GM19023 (cell line): ENCODE measurements around the gene MED15.
"Not testable (repeated sequence)": the region's sequence is repeated elsewhere in the genome, so short reads cannot be mapped to it uniquely, and the experiment has no call there.

Source experiments
- ATAC-seq: cut with Tn5 transposase; IDR thresholded peaks from one replicate; pipeline ENCODE4 v1.9.1; 2021; ENCODE audit warnings: mild to moderate bottlenecking, moderate library complexity; ENCODE audit not compliant: unreplicated experiment

MED15 gene

GRCh38 chr22:20594486-20594885, 87.1 kb downstream of the MED15 start:
- ATAC-seq, result not testable (repeated sequence)

DNA sequence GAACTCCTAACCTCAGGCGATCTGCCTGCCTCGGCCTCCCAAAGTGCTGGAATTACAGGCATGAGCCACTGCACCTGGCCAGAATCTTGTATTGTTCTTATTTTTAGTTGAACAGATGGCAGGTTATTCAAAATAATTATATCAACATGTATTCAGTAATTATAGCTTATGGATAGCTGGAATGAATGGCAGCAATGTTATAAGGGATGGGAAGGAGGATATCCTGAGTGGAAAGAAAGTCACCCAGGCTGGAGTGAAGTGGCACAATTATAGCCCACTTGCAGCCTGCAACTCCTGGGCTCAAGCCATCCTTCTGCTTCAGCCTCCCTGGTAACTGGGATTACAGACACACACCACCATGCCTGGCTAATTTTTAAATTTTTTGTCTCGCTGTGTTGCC, 88.1 kb downstream of the MED15 start:
- ATAC-seq, result no peak

GRCh38 chr22:20599117-20599516, 91.7 kb downstream of the MED15 start:
- no peak for ATAC-seq

- ATAC-seq, result no peak
These were observed 92.8 kb downstream of the MED15 start for GRCh38 chr22:20600137-20600673.

DNA sequence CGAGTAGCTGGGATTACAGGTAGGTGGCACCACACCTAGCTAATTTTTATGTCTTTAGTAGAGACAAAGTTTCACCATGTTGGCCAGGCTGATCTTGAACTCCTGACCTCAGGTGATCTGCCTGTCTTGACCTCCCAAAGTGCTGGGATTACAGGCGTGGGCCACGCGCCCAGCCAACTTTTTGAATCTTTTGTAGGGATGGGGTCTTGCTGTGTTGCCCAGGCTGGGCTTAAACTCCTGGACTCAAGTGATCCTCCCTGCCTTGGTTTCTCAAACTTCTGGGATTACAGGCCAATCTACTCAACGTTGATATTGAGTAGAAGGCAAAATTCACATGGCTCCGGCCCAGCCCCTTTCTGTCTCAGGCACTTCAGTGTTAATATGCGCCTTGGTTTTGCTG, 93.9 kb downstream of the MED15 start:
- ATAC-seq, result no peak

DNA sequence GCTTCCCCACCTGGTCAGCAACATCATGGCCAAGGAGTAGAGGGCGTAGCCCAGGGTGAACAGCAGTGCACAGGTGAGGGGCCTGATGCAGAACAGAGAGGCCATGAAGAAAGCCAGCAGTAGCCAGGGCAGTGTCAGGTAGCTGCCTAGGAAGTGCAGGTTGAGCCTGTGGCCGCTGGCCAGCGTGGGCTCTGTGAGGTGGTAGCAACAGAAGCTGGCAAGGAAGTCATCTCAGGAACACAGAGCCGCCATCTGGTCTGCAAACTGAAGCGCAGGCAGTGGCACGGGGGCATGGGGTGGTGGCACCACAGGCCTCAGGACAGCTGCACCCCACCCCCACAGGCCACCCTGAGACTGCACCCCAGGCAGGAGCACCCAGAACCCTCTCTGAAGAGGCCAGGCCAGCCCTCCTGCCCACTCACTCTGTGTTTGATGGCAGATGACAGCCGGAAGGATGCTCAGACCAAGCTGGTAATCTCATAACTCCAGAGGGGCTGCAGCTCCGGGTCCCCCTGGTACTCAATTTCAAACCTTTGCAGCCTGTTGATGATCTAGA, 95.3 kb downstream of the MED15 start:
- no peak for ATAC-seq

GRCh38 chr22:20604092-20604747, 96.8 kb downstream of the MED15 start:
- ATAC-seq, result no peak

DNA sequence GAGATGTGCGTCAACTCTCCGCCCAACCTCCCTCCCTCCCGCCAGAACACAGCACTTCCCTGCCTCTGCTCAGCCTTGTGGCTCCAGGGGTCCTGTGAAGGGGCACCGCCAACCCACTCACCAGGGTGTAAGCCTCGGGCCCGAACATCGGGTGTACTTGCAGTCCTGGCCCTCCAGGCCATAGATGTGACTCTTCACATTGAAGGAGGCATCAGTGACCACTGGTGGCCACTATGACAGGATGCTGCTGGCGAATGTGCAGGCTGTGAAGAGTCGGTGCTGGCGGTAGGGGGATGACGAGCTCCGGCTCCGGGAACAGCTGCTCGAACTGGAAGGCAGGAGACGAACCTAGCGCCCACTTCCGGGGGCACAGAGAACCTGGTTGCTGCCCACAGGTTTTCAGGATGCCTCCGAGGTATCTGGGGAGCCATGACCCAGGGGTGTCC, 97.4 kb downstream of the MED15 start:
- no peak for ATAC-seq

GRCh38 chr22:20605328-20605727, 97.9 kb downstream of the MED15 start:
- no peak for ATAC-seq

DNA sequence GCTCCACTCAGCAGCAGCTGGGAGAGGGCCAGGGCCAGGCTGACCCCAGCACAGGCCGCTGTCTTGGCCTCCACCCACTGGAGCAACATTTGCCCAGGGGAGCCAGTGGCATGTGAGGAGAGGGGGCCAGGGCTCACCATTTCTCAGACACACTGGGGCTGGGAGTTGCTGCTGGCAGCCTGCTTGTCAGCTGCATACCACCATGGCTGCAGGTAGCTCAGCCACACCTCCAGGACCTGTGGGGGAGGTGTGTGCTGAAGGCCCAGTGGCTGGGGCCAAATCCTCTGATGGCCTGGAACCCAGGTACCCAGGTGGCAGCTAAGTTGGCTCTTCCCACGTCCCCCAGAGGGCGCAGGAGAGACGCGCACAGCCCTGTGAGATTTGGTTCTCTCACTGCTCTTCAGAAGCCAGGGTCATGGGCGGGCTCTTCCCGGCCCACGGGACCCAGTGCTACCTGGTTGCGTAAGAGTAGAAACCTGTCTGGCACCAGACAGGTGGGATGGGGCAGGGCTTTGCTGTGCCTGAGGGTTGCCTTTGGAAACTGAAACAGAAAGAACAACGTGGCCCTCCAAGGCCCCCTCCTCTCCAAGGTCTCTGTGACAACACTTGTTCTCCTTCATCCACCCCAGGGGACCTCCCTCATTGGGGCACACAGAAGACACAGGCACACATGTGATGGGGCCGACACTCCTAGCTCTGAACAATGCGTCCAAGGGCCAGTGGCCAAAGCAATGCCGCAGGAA, 98.8 kb downstream of the MED15 start:
- ATAC-seq, result no peak

GRCh38 chr22:20606784-20607128, 99.3 kb downstream of the MED15 start:
- no peak for ATAC-seq

- no peak for ATAC-seq
These were observed 99.9 kb downstream of the MED15 start for GRCh38 chr22:20607157-20607907.

GRCh38 chr22:20610243-20610686, 102.9 kb downstream of the MED15 start:
- no peak for ATAC-seq

DNA sequence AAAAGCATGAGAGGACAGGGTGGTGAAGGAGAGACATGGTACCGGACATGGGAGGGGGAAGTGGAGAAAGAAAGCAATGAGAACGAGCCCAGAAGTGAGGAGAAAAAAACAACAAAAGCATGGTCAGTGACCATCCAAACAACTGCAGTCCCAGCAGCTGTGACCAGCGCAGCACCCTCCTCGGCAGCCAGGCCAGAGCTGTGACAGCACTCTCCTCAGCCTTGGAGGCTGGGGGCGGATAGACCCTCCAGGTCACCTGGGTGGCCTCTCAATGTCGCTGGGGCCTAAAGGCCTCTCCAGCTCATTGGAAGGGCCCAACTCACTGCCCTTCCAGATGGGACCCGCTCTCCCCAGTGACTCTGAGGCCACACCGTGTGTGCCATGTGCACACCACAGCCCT, 103.3 kb downstream of the MED15 start:
- no peak for ATAC-seq

DNA sequence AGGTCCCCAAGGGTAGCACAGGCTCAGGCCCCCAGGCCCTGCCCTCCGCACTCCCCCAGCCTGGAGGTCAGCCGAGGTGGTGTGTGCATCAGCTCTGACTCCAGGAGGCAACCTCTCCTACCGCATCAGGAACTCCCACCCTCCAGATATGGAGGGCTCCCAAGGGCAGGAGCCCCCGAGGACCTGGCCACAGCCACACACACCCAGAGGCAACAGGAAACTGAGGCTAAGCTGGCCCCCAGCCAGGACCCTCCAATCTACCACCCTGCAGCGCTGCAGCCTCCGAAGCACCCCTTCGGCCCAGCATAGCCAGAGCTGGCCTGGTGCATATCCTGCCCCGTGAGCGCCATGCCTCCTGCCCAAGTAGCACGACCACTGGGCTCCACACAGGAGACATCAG, 104.0 kb downstream of the MED15 start:
- ATAC-seq, result no peak

- no peak for ATAC-seq
These were observed 105.9 kb downstream of the MED15 start for GRCh38 chr22:20613301-20613700.

DNA sequence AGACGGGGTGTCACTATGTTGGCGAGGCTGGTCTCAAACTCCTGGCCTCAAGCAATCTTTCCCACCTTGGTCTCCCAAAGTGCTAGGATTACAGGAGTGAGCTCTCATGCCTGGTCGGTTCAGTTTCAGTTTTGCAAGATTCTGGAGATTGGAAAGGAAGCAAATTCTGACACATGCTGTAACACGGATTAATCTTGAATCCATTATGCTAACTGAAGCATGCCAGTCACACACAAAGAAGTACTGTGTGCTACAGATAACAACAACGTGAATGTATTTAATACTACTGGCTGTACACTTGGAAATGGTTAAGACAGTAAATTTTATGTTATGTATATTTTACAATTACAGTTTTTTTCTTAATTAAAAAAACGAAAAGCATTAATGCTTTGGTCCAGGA, 107.6 kb downstream of the MED15 start:
- no peak for ATAC-seq

DNA sequence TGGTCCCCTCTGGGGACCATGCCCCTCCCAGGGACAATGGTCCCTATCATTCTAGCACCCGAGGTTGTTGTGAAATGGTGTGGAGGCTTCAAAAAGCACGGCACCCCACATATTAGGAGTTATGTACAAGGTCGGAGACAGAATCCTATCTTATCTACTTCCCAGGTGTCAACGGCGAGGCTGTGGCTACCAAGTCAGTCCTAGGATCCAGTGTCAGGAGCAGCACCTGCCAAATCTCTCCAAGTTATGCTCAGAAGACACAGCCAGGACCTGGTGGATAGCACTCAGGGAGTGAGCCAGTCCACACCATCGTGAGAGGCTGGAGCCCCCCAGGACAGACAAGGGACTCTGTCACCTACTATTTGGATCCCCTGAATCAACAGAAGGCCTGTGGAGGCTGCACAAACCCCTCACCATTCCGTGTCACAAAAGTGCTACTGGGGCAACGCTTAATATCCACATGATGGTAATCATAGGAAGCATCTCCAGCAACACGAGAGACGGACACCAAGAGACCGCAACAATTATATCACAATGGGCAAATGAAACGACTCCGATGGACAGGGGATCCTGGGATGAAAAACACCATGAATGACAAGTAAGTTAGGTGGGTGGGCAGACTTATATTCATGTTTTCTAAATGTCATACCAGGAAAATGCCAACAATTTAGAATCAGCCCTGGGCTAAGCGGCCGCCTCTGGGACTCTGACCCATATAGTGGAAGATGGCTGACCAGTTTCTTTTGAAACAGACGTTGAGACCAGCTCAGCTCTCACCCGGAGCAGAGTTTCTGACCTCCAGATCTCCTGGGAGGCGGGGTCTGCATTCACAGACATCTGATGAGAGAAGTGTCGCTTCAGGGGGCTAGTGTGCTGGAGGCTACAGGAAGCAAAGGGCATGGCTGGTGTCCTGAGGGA, 108.4 kb downstream of the MED15 start:
- no peak for ATAC-seq

- no peak for ATAC-seq
These were observed 109.1 kb downstream of the MED15 start for GRCh38 chr22:20616451-20617043.

- no peak for ATAC-seq
These were observed 111.1 kb downstream of the MED15 start for GRCh38 chr22:20618488-20618887.
